ENCODE results near the gene POLR2A. TPM values are rescaled to one million over a fixed set of nuclear protein-coding genes. Genes with fewer than 3 reads are reported as not detected.

The POLR2A gene
- total and polyA plus RNA-seq, 5 donors = 22.3 to 51.4 (median 44.2) TPM

DNA sequence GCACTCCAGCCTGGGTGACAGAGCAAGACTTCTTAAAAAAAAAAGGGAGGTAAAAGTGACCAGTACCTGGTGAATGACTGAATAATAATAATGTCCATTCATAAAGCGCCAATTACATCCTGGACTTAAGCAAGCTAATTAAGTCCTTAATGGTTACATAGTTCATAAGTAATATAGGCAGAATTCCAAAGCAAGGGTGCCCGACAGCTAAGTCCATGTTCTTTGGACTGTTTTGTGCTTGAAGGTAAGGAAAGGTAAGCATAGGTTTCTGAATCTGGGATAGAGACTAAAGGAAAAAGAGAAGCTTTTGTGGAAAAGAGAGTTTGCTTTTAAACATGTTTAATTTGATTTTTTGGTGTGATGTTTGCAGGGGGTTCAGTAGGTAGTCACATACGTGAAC lies 9.8 kb downstream of the POLR2A start:
- 90% methylated on average over 3 of the region's 3 CpGs for WGBS
- Histone ChIP-seq H3K27me3 (ENCODE audit: control insufficient read depth, insufficient read depth) (no peaks in the 10 kb centered on the region), H3K27ac (ENCODE audit: low read length) (no peak overlapping the region), H3K4me1 (ENCODE audit: control insufficient read depth, insufficient read depth, low read length) (peaks cover 5% of the 10 kb centered on the region), H3K9me3 (ENCODE audit: control insufficient read depth, low read length) (no peaks in the 10 kb centered on the region), H3K4me3 (ENCODE audit: low read length) (no peak overlapping the region)
- intact Hi-C loops (cut with DNase I) = no loop called here
- no peak for ATAC-seq
- DNase-seq = no peak

DNA sequence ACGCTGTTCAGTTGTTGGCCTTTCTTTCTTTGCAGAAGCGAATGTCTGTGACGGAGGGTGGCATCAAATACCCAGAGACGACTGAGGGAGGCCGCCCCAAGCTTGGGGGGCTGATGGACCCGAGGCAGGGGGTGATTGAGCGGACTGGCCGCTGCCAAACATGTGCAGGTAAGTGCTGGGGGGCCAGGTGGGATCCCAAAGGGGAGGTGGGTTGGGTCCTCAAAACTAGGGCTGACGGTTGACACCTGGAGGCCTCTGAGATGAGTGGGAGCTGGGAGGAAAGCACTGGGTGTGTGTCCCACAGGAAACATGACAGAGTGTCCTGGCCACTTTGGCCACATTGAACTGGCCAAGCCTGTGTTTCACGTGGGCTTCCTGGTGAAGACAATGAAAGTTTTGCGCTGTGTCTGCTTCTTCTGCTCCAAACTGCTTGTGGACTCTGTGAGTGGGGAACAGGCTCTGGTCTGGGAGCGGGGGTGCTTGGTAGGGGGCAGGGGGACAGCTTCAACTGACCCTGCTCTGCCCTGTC lies 11.8 kb downstream of the POLR2A start:
- DNase-seq = no peak
- Histone ChIP-seq H3K27ac (ENCODE audit: low read length) (peak overlapping the region; percentile 53), H3K9me3 (ENCODE audit: control insufficient read depth, low read length) (no peaks in the 10 kb centered on the region), H3K4me3 (ENCODE audit: low read length) (no peak overlapping the region), H3K4me1 (ENCODE audit: control insufficient read depth, insufficient read depth, low read length) (peaks cover 5% of the 10 kb centered on the region), H3K27me3 (ENCODE audit: control insufficient read depth, insufficient read depth) (no peaks in the 10 kb centered on the region)
- intact Hi-C loops (cut with DNase I) = no loop called here
- peak; percentile 10 to 36 for ATAC-seq
- WGBS = 86% methylated on average over 12 of the region's 12 CpGs

DNA sequence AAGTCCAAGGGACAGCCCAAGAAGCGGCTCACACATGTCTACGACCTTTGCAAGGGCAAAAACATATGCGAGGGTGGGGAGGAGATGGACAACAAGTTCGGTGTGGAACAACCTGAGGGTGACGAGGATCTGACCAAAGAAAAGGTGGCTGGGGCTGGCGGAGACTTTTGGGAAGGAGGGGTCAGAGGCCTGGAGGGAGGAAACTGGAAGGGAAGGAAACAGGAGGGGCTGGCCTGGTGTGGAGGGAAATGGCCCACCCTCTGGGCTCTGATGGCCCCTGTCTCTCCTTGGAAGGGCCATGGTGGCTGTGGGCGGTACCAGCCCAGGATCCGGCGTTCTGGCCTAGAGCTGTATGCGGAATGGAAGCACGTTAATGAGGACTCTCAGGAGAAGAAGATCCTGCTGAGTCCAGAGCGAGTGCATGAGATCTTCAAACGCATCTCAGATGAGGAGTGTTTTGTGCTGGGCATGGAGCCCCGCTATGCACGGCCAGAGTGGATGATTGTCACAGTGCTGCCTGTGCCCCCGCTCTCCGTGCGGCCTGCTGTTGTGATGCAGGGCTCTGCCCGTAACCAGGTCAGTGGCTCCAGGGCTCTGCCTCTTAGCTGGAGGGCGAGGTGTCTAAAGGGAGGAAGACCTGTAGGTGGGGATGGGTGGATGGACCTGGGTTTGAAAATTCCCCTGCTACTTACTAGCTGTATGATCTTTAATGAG lies 12.5 kb downstream of the POLR2A start:
- Histone ChIP-seq H3K9me3 (ENCODE audit: control insufficient read depth, low read length) (no peaks in the 10 kb centered on the region), H3K4me1 (ENCODE audit: control insufficient read depth, insufficient read depth, low read length) (peaks cover 5% of the 10 kb centered on the region), H3K4me3 (ENCODE audit: low read length) (no peak overlapping the region), H3K27me3 (ENCODE audit: control insufficient read depth, insufficient read depth) (no peaks in the 10 kb centered on the region), H3K27ac (ENCODE audit: low read length) (peak overlapping the region; percentile 49)
- peak; percentile 61 to 89 for ATAC-seq
- WGBS = 71% methylated on average over 20 of the region's 20 CpGs
- peak in 2 of 3 donors; percentile 48 to 74 for DNase-seq
- intact Hi-C loops (cut with DNase I) = no loop called here

DNA sequence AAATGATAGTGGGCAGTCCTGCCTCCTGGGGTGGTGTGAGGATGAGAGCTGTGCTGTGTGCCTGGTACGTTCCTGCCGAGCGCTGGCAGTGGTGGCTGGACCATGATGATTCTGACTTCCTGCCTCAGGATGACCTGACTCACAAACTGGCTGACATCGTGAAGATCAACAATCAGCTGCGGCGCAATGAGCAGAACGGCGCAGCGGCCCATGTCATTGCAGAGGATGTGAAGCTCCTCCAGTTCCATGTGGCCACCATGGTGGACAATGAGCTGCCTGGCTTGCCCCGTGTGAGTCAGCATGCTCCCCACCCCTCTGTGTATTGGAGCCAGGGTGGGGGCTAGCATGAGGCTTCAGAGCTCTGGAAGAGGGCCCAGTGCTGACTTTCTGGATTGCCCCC lies 13.1 kb downstream of the POLR2A start:
- Histone ChIP-seq H3K4me1 (ENCODE audit: control insufficient read depth, insufficient read depth, low read length) (peaks cover 5% of the 10 kb centered on the region), H3K27ac (ENCODE audit: low read length) (peak overlapping the region; percentile 25), H3K4me3 (ENCODE audit: low read length) (no peak overlapping the region), H3K9me3 (ENCODE audit: control insufficient read depth, low read length) (no peaks in the 10 kb centered on the region), H3K27me3 (ENCODE audit: control insufficient read depth, insufficient read depth) (no peaks in the 10 kb centered on the region)
- ATAC-seq (peak; percentile 23 to 80), DNase-seq (peak in 2 of 3 donors; percentile 55)
- WGBS = 72% methylated on average over 10 of the region's 10 CpGs
- intact Hi-C loops (cut with DNase I) = no loop called here

DNA sequence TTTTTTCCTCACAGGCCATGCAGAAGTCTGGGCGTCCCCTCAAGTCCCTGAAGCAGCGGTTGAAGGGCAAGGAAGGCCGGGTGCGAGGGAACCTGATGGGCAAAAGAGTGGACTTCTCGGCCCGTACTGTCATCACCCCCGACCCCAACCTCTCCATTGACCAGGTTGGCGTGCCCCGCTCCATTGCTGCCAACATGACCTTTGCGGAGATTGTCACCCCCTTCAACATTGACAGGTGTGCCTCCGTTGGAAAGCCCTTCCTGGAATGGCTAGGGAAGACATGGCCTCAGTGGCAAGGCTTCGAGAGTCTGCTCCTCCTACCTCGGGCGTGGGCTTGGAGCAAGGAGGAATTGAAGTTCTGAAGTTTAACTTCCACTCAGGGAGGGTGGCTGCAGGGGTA lies 13.5 kb downstream of the POLR2A start:
- Histone ChIP-seq H3K4me1 (ENCODE audit: control insufficient read depth, insufficient read depth, low read length) (peaks cover 5% of the 10 kb centered on the region), H3K27me3 (ENCODE audit: control insufficient read depth, insufficient read depth) (no peaks in the 10 kb centered on the region), H3K9me3 (ENCODE audit: control insufficient read depth, low read length) (no peaks in the 10 kb centered on the region), H3K27ac (ENCODE audit: low read length) (no peak overlapping the region), H3K4me3 (ENCODE audit: low read length) (no peak overlapping the region)
- intact Hi-C loops (cut with DNase I) = no loop called here
- ATAC-seq = no peak
- DNase-seq = no peak
- 90% methylated on average over 14 of the region's 14 CpGs for WGBS

DNA sequence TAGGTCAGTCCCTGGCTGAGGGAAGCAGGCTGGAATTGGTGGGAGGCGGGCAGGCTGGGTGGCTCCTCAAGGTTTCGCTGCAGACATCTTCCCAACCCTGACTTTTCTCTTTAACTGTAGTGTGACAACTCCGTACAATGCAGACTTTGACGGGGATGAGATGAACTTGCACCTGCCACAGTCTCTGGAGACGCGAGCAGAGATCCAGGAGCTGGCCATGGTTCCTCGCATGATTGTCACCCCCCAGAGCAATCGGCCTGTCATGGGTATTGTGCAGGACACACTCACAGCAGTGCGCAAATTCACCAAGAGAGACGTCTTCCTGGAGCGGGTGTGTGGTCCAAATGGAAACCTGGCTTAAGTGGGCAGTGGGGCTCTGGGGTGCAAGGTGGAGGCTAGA lies 15.0 kb downstream of the POLR2A start:
- Histone ChIP-seq H3K27me3 (ENCODE audit: control insufficient read depth, insufficient read depth) (no peaks in the 10 kb centered on the region), H3K4me1 (ENCODE audit: control insufficient read depth, insufficient read depth, low read length) (peaks cover 2% of the 10 kb centered on the region), H3K9me3 (ENCODE audit: control insufficient read depth, low read length) (no peaks in the 10 kb centered on the region), H3K27ac (ENCODE audit: low read length) (no peak overlapping the region), H3K4me3 (ENCODE audit: low read length) (no peak overlapping the region)
- DNase-seq (no peak), ATAC-seq (no peak)
- intact Hi-C loops (cut with DNase I) = no loop called here
- 87% methylated on average over 11 of the region's 11 CpGs for WGBS

DNA sequence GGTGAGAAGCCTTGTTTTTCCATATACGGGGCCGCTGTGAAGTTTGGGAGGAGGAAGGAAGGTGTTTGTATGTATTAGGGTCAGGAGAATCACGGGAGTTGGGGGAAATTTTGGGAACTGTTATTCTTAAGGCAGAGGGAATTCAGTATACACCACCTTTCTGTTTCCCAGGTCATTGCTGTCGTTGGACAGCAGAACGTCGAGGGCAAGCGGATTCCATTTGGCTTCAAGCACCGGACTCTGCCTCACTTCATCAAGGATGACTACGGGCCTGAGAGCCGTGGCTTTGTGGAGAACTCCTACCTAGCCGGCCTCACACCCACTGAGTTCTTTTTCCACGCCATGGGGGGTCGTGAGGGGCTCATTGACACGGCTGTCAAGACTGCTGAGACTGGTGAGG lies 17.6 kb downstream of the POLR2A start:
- intact Hi-C loops (cut with DNase I) = no loop called here
- H3K9me3 ChIP-seq (ENCODE audit: control insufficient read depth, low read length) = no peaks in the 10 kb centered on the region
- DNase-seq (no peak), ATAC-seq (no peak)
- no peak overlapping the region for H3K4me3 ChIP-seq (ENCODE audit: low read length)
- WGBS = 83% methylated on average over 14 of the region's 14 CpGs
- no peaks in the 10 kb centered on the region for H3K4me1 ChIP-seq (ENCODE audit: control insufficient read depth, insufficient read depth, low read length)
- H3K27me3 ChIP-seq (ENCODE audit: control insufficient read depth, insufficient read depth) = no peaks in the 10 kb centered on the region
- no peak overlapping the region for H3K27ac ChIP-seq (ENCODE audit: low read length)

DNA sequence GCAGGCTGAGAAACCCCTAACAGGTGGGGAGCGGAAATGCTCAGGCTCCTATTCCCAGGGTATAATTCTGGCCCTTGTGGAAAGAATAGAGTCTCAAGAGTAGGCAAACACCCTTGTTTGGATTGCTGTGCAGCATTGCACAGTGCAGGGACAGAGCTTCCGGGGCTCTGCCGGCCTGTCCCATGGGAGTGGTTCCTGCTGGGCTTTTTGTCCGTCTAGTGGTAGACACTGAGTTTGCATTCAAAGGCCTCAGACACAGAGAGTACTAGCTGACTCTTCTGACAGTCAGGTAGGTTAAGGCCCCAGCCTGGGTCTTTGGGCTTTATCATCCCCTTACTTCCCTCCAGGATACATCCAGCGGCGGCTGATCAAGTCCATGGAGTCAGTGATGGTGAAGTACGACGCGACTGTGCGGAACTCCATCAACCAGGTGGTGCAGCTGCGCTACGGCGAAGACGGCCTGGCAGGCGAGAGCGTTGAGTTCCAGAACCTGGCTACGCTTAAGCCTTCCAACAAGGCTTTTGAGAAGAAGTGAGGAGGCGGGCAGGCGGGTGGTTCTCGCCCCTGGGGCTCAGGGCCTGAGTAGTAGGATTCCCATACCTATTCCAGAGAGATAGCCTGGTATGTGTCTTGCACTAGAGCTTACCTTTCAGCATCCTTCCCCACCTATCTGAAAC lies 18.1 kb downstream of the POLR2A start:
- ATAC-seq = peak in 1 of 2 donors; percentile 7
- WGBS = 91% methylated on average over 20 of the region's 20 CpGs
- H3K4me3 ChIP-seq (ENCODE audit: low read length) = no peak overlapping the region
- DNase-seq = no peak
- no peak overlapping the region for H3K27ac ChIP-seq (ENCODE audit: low read length)
- no peaks in the 10 kb centered on the region for H3K27me3 ChIP-seq (ENCODE audit: control insufficient read depth, insufficient read depth)
- intact Hi-C loops (cut with DNase I) = no loop called here
- H3K4me1 ChIP-seq (ENCODE audit: control insufficient read depth, insufficient read depth, low read length) = no peaks in the 10 kb centered on the region
- no peaks in the 10 kb centered on the region for H3K9me3 ChIP-seq (ENCODE audit: control insufficient read depth, low read length)

DNA sequence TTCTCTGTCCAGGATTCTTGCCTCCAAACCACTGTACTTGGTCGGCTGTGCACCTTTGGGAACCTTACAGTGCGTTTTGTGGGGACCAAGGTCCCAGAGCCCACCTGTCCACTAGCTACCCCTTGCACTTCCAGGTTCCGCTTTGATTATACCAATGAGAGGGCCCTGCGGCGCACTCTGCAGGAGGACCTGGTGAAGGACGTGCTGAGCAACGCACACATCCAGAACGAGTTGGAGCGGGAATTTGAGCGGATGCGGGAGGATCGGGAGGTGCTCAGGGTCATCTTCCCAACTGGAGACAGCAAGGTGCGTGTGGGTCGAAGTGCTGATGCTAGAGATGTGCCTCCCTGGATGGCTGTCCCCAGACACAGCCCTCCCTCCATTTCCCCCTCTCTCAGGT lies 18.8 kb downstream of the POLR2A start:
- intact Hi-C loops (cut with DNase I) = no loop called here
- Histone ChIP-seq H3K4me3 (ENCODE audit: low read length) (no peak overlapping the region), H3K9me3 (ENCODE audit: control insufficient read depth, low read length) (no peaks in the 10 kb centered on the region), H3K4me1 (ENCODE audit: control insufficient read depth, insufficient read depth, low read length) (no peaks in the 10 kb centered on the region), H3K27ac (ENCODE audit: low read length) (no peak overlapping the region), H3K27me3 (ENCODE audit: control insufficient read depth, insufficient read depth) (no peaks in the 10 kb centered on the region)
- ATAC-seq = no peak
- no peak for DNase-seq
- WGBS = 85% methylated on average over 14 of the region's 14 CpGs

DNA sequence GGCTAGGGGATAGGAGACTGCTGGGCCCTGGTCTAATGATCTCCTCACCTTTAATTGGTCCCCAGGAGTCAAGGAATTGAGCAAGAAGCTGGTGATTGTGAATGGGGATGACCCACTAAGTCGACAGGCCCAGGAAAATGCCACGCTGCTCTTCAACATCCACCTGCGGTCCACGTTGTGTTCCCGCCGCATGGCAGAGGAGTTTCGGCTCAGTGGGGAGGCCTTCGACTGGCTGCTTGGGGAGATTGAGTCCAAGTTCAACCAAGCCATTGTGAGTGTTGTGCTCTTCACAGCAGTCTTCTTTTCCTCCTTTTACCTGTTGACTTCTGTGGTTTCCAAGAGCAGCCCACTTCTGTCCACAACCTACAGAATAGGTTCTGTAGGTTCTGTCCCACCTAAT lies 19.4 kb downstream of the POLR2A start:
- ATAC-seq = no peak
- no peak overlapping the region for H3K27ac ChIP-seq (ENCODE audit: low read length)
- intact Hi-C loops (cut with DNase I) = no loop called here
- H3K4me1 ChIP-seq (ENCODE audit: control insufficient read depth, insufficient read depth, low read length) = no peaks in the 10 kb centered on the region
- no peaks in the 10 kb centered on the region for H3K9me3 ChIP-seq (ENCODE audit: control insufficient read depth, low read length)
- DNase-seq = no peak
- H3K27me3 ChIP-seq (ENCODE audit: control insufficient read depth, insufficient read depth) = no peaks in the 10 kb centered on the region
- no peak overlapping the region for H3K4me3 ChIP-seq (ENCODE audit: low read length)
- 94% methylated on average over 8 of the region's 8 CpGs for WGBS

DNA sequence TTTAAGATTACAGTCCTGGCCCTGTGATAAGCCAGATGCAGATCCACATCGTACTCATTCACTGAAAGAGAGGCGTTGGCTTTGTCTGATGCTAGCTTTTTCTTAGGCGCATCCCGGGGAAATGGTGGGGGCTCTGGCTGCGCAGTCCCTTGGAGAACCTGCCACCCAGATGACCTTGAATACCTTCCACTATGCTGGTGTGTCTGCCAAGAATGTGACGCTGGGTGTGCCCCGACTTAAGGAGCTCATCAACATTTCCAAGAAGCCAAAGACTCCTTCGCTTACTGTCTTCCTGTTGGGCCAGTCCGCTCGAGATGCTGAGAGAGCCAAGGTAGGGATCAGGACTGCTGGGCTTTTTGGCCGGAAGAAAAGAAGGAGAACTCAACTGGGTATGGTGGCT lies 24.0 kb downstream of the POLR2A start:
- H3K27me3 ChIP-seq (ENCODE audit: control insufficient read depth, insufficient read depth) = no peaks in the 10 kb centered on the region
- intact Hi-C loops (cut with DNase I) = no loop called here
- no peak for ATAC-seq

More for the DNA sequence above, 24.0 kb downstream of the POLR2A start:
- Histone ChIP-seq H3K9me3 (ENCODE audit: control insufficient read depth, low read length) (no peaks in the 10 kb centered on the region), H3K4me3 (ENCODE audit: low read length) (no peak overlapping the region), H3K4me1 (ENCODE audit: control insufficient read depth, insufficient read depth, low read length) (no peaks in the 10 kb centered on the region), H3K27ac (ENCODE audit: low read length) (no peak overlapping the region)
- WGBS = 84% methylated on average over 11 of the region's 11 CpGs
- no peak for DNase-seq
